OCI-LY3 (cell line): ENCODE measurements around the gene DCAF12.

Experiments used
- H2AFZ ChIP-seq: fragments of 200-600, 300-600 bp; shearing (Covaris generic); 2 replicates; pipeline ENCODE4 v1.6.0; 2014; ENCODE audit warnings: antibody characterized with exemption, low read depth, low read length
- H3K27ac ChIP-seq: fragments of 200-600, 300-600 bp; sonication (generic); 2 replicates; pipeline ENCODE4 v1.5.1; 2014; ENCODE audit warnings: mild to moderate bottlenecking, low read length, moderate library complexity, mixed read lengths
- H3K27me3 ChIP-seq: fragments of 200-600, 300-600 bp; sonication (generic); 2 replicates; pipeline ENCODE4 v1.6.1; 2014; ENCODE audit warnings: low read depth, low read length, mixed read lengths
- H3K36me3 ChIP-seq: fragments of 200-600, 300-600 bp; sonication (generic); replicated peaks from 2 replicates; pipeline ENCODE3; 2014; ENCODE audit warnings: low read depth, low read length, mixed read lengths
- H3K4me1 ChIP-seq: fragments of 300-600, 200-600 bp; sonication (generic); 2 replicates; pipeline ENCODE4 v1.6.1; 2014; ENCODE audit warnings: low read length, mixed read lengths
- H3K4me2 ChIP-seq: fragments of 200-600, 300-600 bp; sonication (generic); 2 replicates; pipeline ENCODE4 v1.6.1; 2014; ENCODE audit warnings: low read length, mixed read lengths
- H3K4me3 ChIP-seq: fragments of 300-600, 200-600 bp; sonication (generic); 2 replicates; pipeline ENCODE4 v1.5.1; 2014; ENCODE audit warnings: antibody characterized with exemption, mild to moderate bottlenecking, low read length, moderate library complexity
- H3K79me2 ChIP-seq: fragments of 300-600, 200-600 bp; shearing (Covaris generic); 2 replicates; pipeline ENCODE4 v1.6.1; 2014; ENCODE audit warnings: mild to moderate bottlenecking, low read length, mixed read lengths
- H3K9ac ChIP-seq: fragments of 300-600, 200-600 bp; shearing (Covaris generic); 2 replicates; pipeline ENCODE4 v1.6.0; 2014; ENCODE audit warnings: mild to moderate bottlenecking, low read length, moderate library complexity
- H3K9me3 ChIP-seq: fragments of 200-600, 300-600 bp; shearing (Covaris generic); 2 replicates; pipeline ENCODE4 v1.6.1; 2014; ENCODE audit warnings: low read length, mixed read lengths; ENCODE audit not compliant: insufficient read depth
- H4K20me1 ChIP-seq: fragments of 200-600, 300-600 bp; sonication (generic); 2 replicates; pipeline ENCODE4 v1.6.1; 2016; ENCODE audit warnings: low read length, mixed read lengths; ENCODE audit not compliant: insufficient read depth
- CTCF ChIP-seq: fragments of 200-600, 300-600 bp; sonication (generic); IDR thresholded peaks from 2 replicates; pipeline ENCODE4 v1.5.1; 2014; ENCODE audit warnings: antibody characterized with exemption, low read length, low read depth
- EZH2phosphoT487 ChIP-seq: fragments of 200-600 bp; shearing (Covaris generic); IDR thresholded peaks from 2 replicates; pipeline ENCODE4 v1.6.1; 2018; ENCODE audit warnings: antibody characterized with exemption, mixed run types, low read depth

DCAF12 gene

GRCh38 chr9:34119713-34120112 is 6.8 kb downstream of the DCAF12 start:
- TF ChIP-seq EZH2phosphoT487: no peak
- no peak for TF ChIP-seq CTCF

GRCh38 chr9:34114436-34114835 is 12.1 kb downstream of the DCAF12 start:
- peaks cover 65% of the 10 kb centered on the region for H3K79me2 ChIP-seq
- no peak overlapping the region for H3K4me3 ChIP-seq
- H3K27ac ChIP-seq: no peak overlapping the region
- H3K9me3 ChIP-seq: no peaks in the 10 kb centered on the region
- H3K36me3 ChIP-seq: peaks cover 42% of the 10 kb centered on the region
- no peak overlapping the region for H3K4me2 ChIP-seq
- peaks cover 25% of the 10 kb centered on the region for H4K20me1 ChIP-seq
- no peaks in the 10 kb centered on the region for H3K4me1 ChIP-seq
- no peak overlapping the region for H3K9ac ChIP-seq
- no peak for TF ChIP-seq EZH2phosphoT487
- TF ChIP-seq CTCF: no peak
- no peak overlapping the region for H2AFZ ChIP-seq
- H3K27me3 ChIP-seq: no peaks in the 10 kb centered on the region

More at GRCh38 chr9:34119713-34120112, 6.8 kb downstream of the DCAF12 start:
- Histone ChIP-seq H3K9ac (no peak overlapping the region), H3K27ac (no peak overlapping the region), H3K27me3 (no peaks in the 10 kb centered on the region), H2AFZ (no peak overlapping the region), H3K36me3 (peaks cover 52% of the 10 kb centered on the region), H3K4me1 (peaks cover 19% of the 10 kb centered on the region), H3K4me2 (no peak overlapping the region), H3K79me2 (peaks cover 77% of the 10 kb centered on the region), H3K9me3 (no peaks in the 10 kb centered on the region), H4K20me1 (peaks cover 54% of the 10 kb centered on the region), H3K4me3 (no peak overlapping the region)

GRCh38 chr9:34106110-34106509 is 20.4 kb downstream of the DCAF12 start:
- no peaks in the 10 kb centered on the region for H3K4me1 ChIP-seq
- H3K36me3 ChIP-seq: peaks cover 37% of the 10 kb centered on the region
- no peak overlapping the region for H3K4me2 ChIP-seq
- peaks cover 23% of the 10 kb centered on the region for H3K79me2 ChIP-seq
- no peaks in the 10 kb centered on the region for H3K27me3 ChIP-seq
- TF ChIP-seq CTCF (no peak), EZH2phosphoT487 (no peak)
- no peaks in the 10 kb centered on the region for H3K9me3 ChIP-seq
- H3K4me3 ChIP-seq: no peak overlapping the region
- H2AFZ ChIP-seq: no peak overlapping the region
- no peak overlapping the region for H3K9ac ChIP-seq
- no peak overlapping the region for H3K27ac ChIP-seq
- H4K20me1 ChIP-seq: peaks cover 17% of the 10 kb centered on the region; the same call in 1 of the 2 replicates

GRCh38 chr9:34102796-34103195 is 23.7 kb downstream of the DCAF12 start:
- Histone ChIP-seq H3K4me1 (peaks cover 16% of the 10 kb centered on the region), H3K79me2 (peaks cover 4% of the 10 kb centered on the region; the same call in 1 of the 2 replicates), H3K4me2 (no peak overlapping the region), H3K9ac (no peak overlapping the region), H4K20me1 (peaks cover 7% of the 10 kb centered on the region; the same call in 1 of the 2 replicates), H3K36me3 (peaks cover 36% of the 10 kb centered on the region), H2AFZ (no peak overlapping the region), H3K4me3 (no peak overlapping the region), H3K27ac (no peak overlapping the region), H3K9me3 (no peaks in the 10 kb centered on the region), H3K27me3 (no peaks in the 10 kb centered on the region)
- TF ChIP-seq CTCF (no peak), EZH2phosphoT487 (no peak)
